HepG2 (cell line): ENCODE data around the gene LDLRAD2. TPM values are rescaled to one million over a fixed set of nuclear protein-coding genes. Genes with fewer than 3 reads are reported as not detected.

ENCODE experiments used
- ATAC-seq: fragments of 200-7000 bp; cut with Tn5 transposase; 3 replicates; pipeline ENCODE4 v1.9.1; 2020; ENCODE audit warnings: mild to moderate bottlenecking, moderate library complexity
- BruUV-seq: library from RNA; stranded (reverse); fragments of 400-500 nt; replicated peaks from 2 replicates; lab custom pipeline; 2021; lab: Mats Ljungman, UMichigan
- CTCF ChIA-PET: fragments of 300-600 bp; formaldehyde crosslinking; extraction: SDS; loops from one replicate; lab custom pipeline; 2021; ENCODE audit warnings: low total read pairs, inconsistent platforms, low intra/inter-chr PET ratio; lab: Yijun Ruan, JAX
- POLR2A ChIA-PET: fragments of 350-600 bp; sonication (Branson Sonifier 250); formaldehyde crosslinking; loops from one replicate; lab custom pipeline; 2020; ENCODE audit warnings: antibody characterized with exemption, inconsistent platforms; lab: Yijun Ruan, JAX
- DNase-seq: peaks from one replicate; pipeline ENCODE4 v3.0.0-alpha.2; 2015; ENCODE audit warnings: low spot score
- FAIRE-seq: peaks from 3 replicates; lab custom pipeline; 2011; peaks lifted over from hg19 to GRCh38; lab: Jason Lieb, UNC
- H2AFZ ChIP-seq: one replicate; pipeline ENCODE4 v1.6.1; 2011; ENCODE audit warnings: low read length, inconsistent platforms
- H3K27ac ChIP-seq: fragments of 300-600 bp; 3 replicates; pipeline ENCODE4 v1.8.0; 2011; ENCODE audit warnings: mixed run types, mild to moderate bottlenecking, mixed read lengths, low read length, inconsistent platforms; ENCODE audit not compliant: insufficient read depth; ENCODE audit errors: extremely low read length
- H3K27me3 ChIP-seq, 2 experiments: fragments of 200-600 bp in 1 of 2; 2 replicates in 1 of 2; 3 replicates in 1 of 2; pipeline versions ENCODE4 v1.6.0 to v1.8.0; 2011; ENCODE audit warnings: low read length in 2 of 2, mild to moderate bottlenecking in 2 of 2, moderate library complexity in 2 of 2, inconsistent platforms in 1 of 2; ENCODE audit not compliant: insufficient read depth in 2 of 2, control insufficient read depth in 1 of 2
- H3K36me3 ChIP-seq, 2 experiments: fragments of 200-600 bp in 1 of 2; replicated peaks in 1 of 2; 2 replicates in 1 of 2; 3 replicates in 1 of 2; pipeline versions ENCODE4 v1.5.1 to v1.8.0; 2011; ENCODE audit warnings: low read length in 2 of 2, inconsistent platforms in 1 of 2; ENCODE audit not compliant: insufficient read depth in 2 of 2, control insufficient read depth in 1 of 2
- H3K4me1 ChIP-seq: 2 replicates; pipeline ENCODE4 v1.5.1; 2012; ENCODE audit warnings: low read length, inconsistent platforms; ENCODE audit not compliant: insufficient read depth
- H3K4me2 ChIP-seq: 2 replicates; pipeline ENCODE4 v1.6.0; 2011; ENCODE audit warnings: low read depth, low read length, inconsistent platforms
- H3K4me3 ChIP-seq, 3 experiments: fragments of 200-600 bp in 1 of 3; sonication (generic), shearing (Covaris generic) in 1 of 3; replicated peaks in 1 of 3; 2 replicates each; pipeline ENCODE4 v1.5.1; 2011 to 2016; ENCODE audit warnings: low read length in 3 of 3, inconsistent platforms in 2 of 3, low read depth in 2 of 3, mild to moderate bottlenecking in 2 of 3, control low read depth in 1 of 3, mixed read lengths in 1 of 3; ENCODE audit not compliant: insufficient read depth in 1 of 3
- H3K79me2 ChIP-seq: one replicate; pipeline ENCODE4 v1.6.1; 2011; ENCODE audit warnings: low read length, inconsistent platforms; ENCODE audit not compliant: insufficient read depth
- H3K9ac ChIP-seq: 2 replicates; pipeline ENCODE4 v1.6.0; 2011; ENCODE audit warnings: mild to moderate bottlenecking, low read depth, low read length, inconsistent platforms; ENCODE audit not compliant: insufficient read depth
- H3K9me3 ChIP-seq: 2 replicates; pipeline ENCODE4 v1.5.1; 2012; ENCODE audit warnings: mild to moderate bottlenecking, low read length
- H4K20me1 ChIP-seq: 2 replicates; pipeline ENCODE4 v1.6.0; 2011; ENCODE audit warnings: inconsistent platforms, mild to moderate bottlenecking, low read length, moderate library complexity; ENCODE audit not compliant: insufficient read depth
- EP300 ChIP-seq, 3 experiments: sonication (generic) in 1 of 3; formaldehyde crosslinking in 1 of 3; IDR thresholded peaks; 2 replicates each; pipeline versions ENCODE4 v1.5.1 to v1.6.1; 2011 to 2020; ENCODE audit warnings: low read depth in 2 of 3, low read length in 2 of 3, borderline replicate concordance in 1 of 3, improper control_type of control experiment in 1 of 3, mild to moderate bottlenecking in 1 of 3, missing genetic modification reagents in 1 of 3, moderate library complexity in 1 of 3
- MXI1 ChIP-seq: IDR thresholded peaks from 3 replicates; pipeline ENCODE4 v1.6.1; 2012; ENCODE audit warnings: low read depth, low read length, inconsistent platforms, borderline replicate concordance
- PBX3 ChIP-seq: sonication (generic); formaldehyde crosslinking; IDR thresholded peaks from 2 replicates; pipeline ENCODE4 v1.8.1; 2023; ENCODE audit warnings: missing genetic modification reagents, inconsistent platforms, borderline replicate concordance
- RFX3 ChIP-seq: IDR thresholded peaks from 2 replicates; pipeline ENCODE4 v1.6.1; 2016; ENCODE audit warnings: missing biosample characterization, missing genetic modification reagents
- SP5 ChIP-seq: IDR thresholded peaks from 2 replicates; pipeline ENCODE4 v1.6.1; 2016; ENCODE audit warnings: low read depth, borderline replicate concordance
- THAP7 ChIP-seq: sonication (generic); formaldehyde crosslinking; IDR thresholded peaks from 2 replicates; pipeline ENCODE4 v1.8.1; 2023; ENCODE audit warnings: mild to moderate bottlenecking, missing genetic modification reagents
- ZBTB7B ChIP-seq: sonication (generic); formaldehyde crosslinking; IDR thresholded peaks from 2 replicates; pipeline ENCODE4 v1.4.0; 2020; ENCODE audit warnings: missing genetic modification reagents
- ZNF451 ChIP-seq: sonication (generic); formaldehyde crosslinking; IDR thresholded peaks from 2 replicates; pipeline ENCODE4 v1.5.0; 2020; ENCODE audit warnings: mild to moderate bottlenecking, missing genetic modification reagents
- ZNF713 ChIP-seq: sonication (generic); formaldehyde crosslinking; IDR thresholded peaks from 2 replicates; pipeline ENCODE4 v1.4.0; 2020; ENCODE audit warnings: mild to moderate bottlenecking, missing genetic modification reagents
- ZNF776 ChIP-seq: sonication (generic); formaldehyde crosslinking; IDR thresholded peaks from 2 replicates; pipeline ENCODE4 v1.4.0; 2020; ENCODE audit warnings: mild to moderate bottlenecking, missing genetic modification reagents
- ZNF841 ChIP-seq: sonication (generic); formaldehyde crosslinking; IDR thresholded peaks from 2 replicates; pipeline ENCODE4 v1.8.1; 2023; ENCODE audit warnings: missing genetic modification reagents, borderline replicate concordance
- ZSCAN30 ChIP-seq: sonication (generic); formaldehyde crosslinking; IDR thresholded peaks from 2 replicates; pipeline ENCODE4 v1.5.0; 2020; ENCODE audit warnings: mild to moderate bottlenecking, missing genetic modification reagents
- WGBS: methylation state at CpG from one replicate; pipeline ENCODE4 v1.1.6; 2017; ENCODE audit warnings: low lambda C conversion rate; 5-methylcytosine and 5-hydroxymethylcytosine counted together
- in situ Hi-C: cut with HindIII; loops from 2 replicates; pipeline ENCODE4 v1.10.0; 2017; ENCODE audit warnings: low pct_unique_long_range_greater_than_20kb; ENCODE audit not compliant: extremely low pct_ligation_motif_present
- intact Hi-C: fragments of 100-400 bp; cut with micrococcal nuclease; formaldehyde crosslinking; loops from one replicate; pipeline ENCODE4 v1.10.0; 2022; ENCODE audit not compliant: unreplicated experiment
- polyA plus RNA-seq, 8 experiments: library from polyadenylated mRNA; depleted of rRNA in 3 of 8; stranded (reverse) in 7 of 8; unstranded in 1 of 8; fragments of >200 nt; fragmentation: Illumina TruSeq in 4 of 8; extraction: Trizol in 4 of 8; gene quantifications; 2 replicates each; pipeline versions ENCODE4 v1.2.1 to v1.2.3, GENCODE V29; 2011 to 2016; ENCODE audit warnings: low read depth in 4 of 8, missing spikeins in 1 of 8, mixed read lengths in 1 of 8; ENCODE audit not compliant: insufficient read depth in 1 of 8
- total RNA-seq, 5 experiments: library from RNA; depleted of rRNA; stranded (reverse); fragments of >200 nt; fragmentation: Illumina TruSeq; extraction: Trizol; gene quantifications; 2 replicates each; pipeline ENCODE4 v1.2.3, GENCODE V29; 2016; ENCODE audit warnings: low read depth in 1 of 5

The LDLRAD2 gene
- total and polyA plus RNA-seq, 2 of the 13 experiments (the other 11 are each of a cell fraction or from before 2014, with no cell fraction given): not detected

GRCh38 chr1:21763236-21763635 is 48.8 kb upstream of the LDLRAD2 start:
- Histone ChIP-seq H2AFZ (no peak overlapping the region), H3K36me3 (no peaks in the 10 kb centered on the region), H3K9ac (no peak overlapping the region), H4K20me1 (peaks cover 16% of the 10 kb centered on the region), H3K9me3 (no peaks in the 10 kb centered on the region), H3K27ac (no peak overlapping the region), H3K4me1 (peaks cover 19% of the 10 kb centered on the region), H3K79me2 (peaks cover 68% of the 10 kb centered on the region), H3K4me2 (no peak overlapping the region), H3K4me3 (no peak overlapping the region), H3K27me3 (no peaks in the 10 kb centered on the region)
- BruUV-seq: no TSS peak
- FAIRE-seq (no peak), ATAC-seq (no peak), DNase-seq (no peak)
- in situ Hi-C loops: no loop called here
- ChIA-PET CTCF (no interaction called here), POLR2A (no interaction called here)
- 96% methylated on average over 10 of the region's 10 CpGs for WGBS
- TF ChIP-seq PBX3 (CRISPR knock-in tag) (no peak), MXI1 (no peak), ZNF776 (CRISPR knock-in tag) (no peak), ZNF841 (CRISPR knock-in tag) (no peak), ZSCAN30 (CRISPR knock-in tag) (no peak), RFX3 (CRISPR knock-in tag) (no peak), ZNF713 (CRISPR knock-in tag) (no peak), SP5 (CRISPR knock-in tag) (no peak), EP300 (IDR thresholded peaks at IDR 0.05; ENCODE audit: low read depth in 2 of 2, low read length in 2 of 2) (no peak), EP300 (CRISPR knock-in tag; IDR thresholded peaks at IDR 0.05; ENCODE audit: borderline replicate concordance) (no peak), THAP7 (no peak), ZBTB7B (CRISPR knock-in tag) (no peak), ZNF451 (no peak)
- intact Hi-C loops: no loop called here
